Skin of body (tissue), 3 donors: Measurements from ENCODE around the gene FER. TPM values are rescaled to one million over a fixed set of nuclear protein-coding genes. Genes with fewer than 3 reads are reported as not detected.

Experiments used
- DNase-seq: peaks from one replicate; lab custom pipeline; 2025; lab: John Stamatoyannopoulos, UW
- small RNA-seq: library from RNA; depleted of rRNA; stranded (forward); fragments of <200 nt; gene quantifications from one replicate; pipeline ENCODE3, GENCODE V24; 2014; ENCODE audit warnings: low replicate concordance
- total RNA-seq: library from RNA; depleted of rRNA; stranded (reverse); fragments of >200 nt; gene quantifications from one replicate; pipeline ENCODE4 v1.2.3, GENCODE V29; 2014

The FER gene
- total RNA-seq, 1 donor from 2014 or later: 31.8 TPM

GRCh38 chr5:109231331-109231730 is 483.6 kb downstream of the FER start:
- DNase-seq: no peak

GRCh38 chr5:109234381-109234780 is 486.7 kb downstream of the FER start:
- DNase-seq: no peak

- no peak for DNase-seq
Measured at GRCh38 chr5:109239456-109239855, 491.8 kb downstream of the FER start.

GRCh38 chr5:109242518-109242917 is 494.8 kb downstream of the FER start:
- DNase-seq: no peak

GRCh38 chr5:109246395-109246794 is 498.7 kb downstream of the FER start:
- no peak for DNase-seq

Small RNA genes within 50 kb of the gene (small RNA-seq; reads per million reads assigned to genes)
- gene AC109481.1 (not detected), gene RF00019 (not detected), gene RNU6-47P (not detected)
